PFSK-1 (cell line): Measurements from ENCODE around the gene CSNK1G2.

ENCODE experiments used
- FOXP2 ChIP-seq: optimal IDR thresholded peaks from 2 replicates; pipeline ENCODE3; 2011; ENCODE audit warnings: borderline replicate concordance, control low read depth, inconsistent platforms; ENCODE audit not compliant: insufficient read depth; ENCODE audit errors: extremely low read length, extremely low read depth
- POLR2AphosphoS5 ChIP-seq: IDR thresholded peaks from 2 replicates; pipeline ENCODE4 v1.6.1; 2012; ENCODE audit warnings: low read depth, mild to moderate bottlenecking, control low read depth, low read length, moderate library complexity
- SIN3A ChIP-seq: IDR thresholded peaks from 2 replicates; pipeline ENCODE4 v1.6.1; 2012; ENCODE audit warnings: mild to moderate bottlenecking, low read length, moderate library complexity, borderline replicate concordance; ENCODE audit not compliant: insufficient read depth
- TAF1 ChIP-seq: IDR thresholded peaks from 2 replicates; pipeline ENCODE4 v1.6.1; 2012; ENCODE audit warnings: low read length, control low read depth, borderline replicate concordance; ENCODE audit not compliant: insufficient read depth
- TF ChIP-seq, protein P1 (sequence below), 2 experiments: IDR thresholded peaks; 2 replicates each; pipeline versions ENCODE4 v1.6.1 to v1.8.0; 2011 to 2012; ENCODE audit warnings: low read depth in 2 of 2, low read length in 2 of 2, control low read depth in 1 of 2, inconsistent platforms in 1 of 2, mild to moderate bottlenecking in 1 of 2, moderate library complexity in 1 of 2; ENCODE audit not compliant: insufficient read depth in 1 of 2

Gene CSNK1G2

GRCh38 chr19:1974381-1975161 lies 33.6 kb downstream of the CSNK1G2 start:
- TF ChIP-seq FOXP2, result no peak
- no peak for TF ChIP-seq SIN3A
- no peak for TF ChIP-seq POLR2AphosphoS5
- no peak for TF ChIP-seq TAF1
- TF ChIP-seq, protein P1, sequence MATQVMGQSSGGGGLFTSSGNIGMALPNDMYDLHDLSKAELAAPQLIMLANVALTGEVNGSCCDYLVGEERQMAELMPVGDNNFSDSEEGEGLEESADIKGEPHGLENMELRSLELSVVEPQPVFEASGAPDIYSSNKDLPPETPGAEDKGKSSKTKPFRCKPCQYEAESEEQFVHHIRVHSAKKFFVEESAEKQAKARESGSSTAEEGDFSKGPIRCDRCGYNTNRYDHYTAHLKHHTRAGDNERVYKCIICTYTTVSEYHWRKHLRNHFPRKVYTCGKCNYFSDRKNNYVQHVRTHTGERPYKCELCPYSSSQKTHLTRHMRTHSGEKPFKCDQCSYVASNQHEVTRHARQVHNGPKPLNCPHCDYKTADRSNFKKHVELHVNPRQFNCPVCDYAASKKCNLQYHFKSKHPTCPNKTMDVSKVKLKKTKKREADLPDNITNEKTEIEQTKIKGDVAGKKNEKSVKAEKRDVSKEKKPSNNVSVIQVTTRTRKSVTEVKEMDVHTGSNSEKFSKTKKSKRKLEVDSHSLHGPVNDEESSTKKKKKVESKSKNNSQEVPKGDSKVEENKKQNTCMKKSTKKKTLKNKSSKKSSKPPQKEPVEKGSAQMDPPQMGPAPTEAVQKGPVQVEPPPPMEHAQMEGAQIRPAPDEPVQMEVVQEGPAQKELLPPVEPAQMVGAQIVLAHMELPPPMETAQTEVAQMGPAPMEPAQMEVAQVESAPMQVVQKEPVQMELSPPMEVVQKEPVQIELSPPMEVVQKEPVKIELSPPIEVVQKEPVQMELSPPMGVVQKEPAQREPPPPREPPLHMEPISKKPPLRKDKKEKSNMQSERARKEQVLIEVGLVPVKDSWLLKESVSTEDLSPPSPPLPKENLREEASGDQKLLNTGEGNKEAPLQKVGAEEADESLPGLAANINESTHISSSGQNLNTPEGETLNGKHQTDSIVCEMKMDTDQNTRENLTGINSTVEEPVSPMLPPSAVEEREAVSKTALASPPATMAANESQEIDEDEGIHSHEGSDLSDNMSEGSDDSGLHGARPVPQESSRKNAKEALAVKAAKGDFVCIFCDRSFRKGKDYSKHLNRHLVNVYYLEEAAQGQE (IDR thresholded peaks at IDR 0.05; ENCODE audit: insufficient read depth in 1 of 2, low read depth in 2 of 2, low read length in 2 of 2), result no peak

DNA sequence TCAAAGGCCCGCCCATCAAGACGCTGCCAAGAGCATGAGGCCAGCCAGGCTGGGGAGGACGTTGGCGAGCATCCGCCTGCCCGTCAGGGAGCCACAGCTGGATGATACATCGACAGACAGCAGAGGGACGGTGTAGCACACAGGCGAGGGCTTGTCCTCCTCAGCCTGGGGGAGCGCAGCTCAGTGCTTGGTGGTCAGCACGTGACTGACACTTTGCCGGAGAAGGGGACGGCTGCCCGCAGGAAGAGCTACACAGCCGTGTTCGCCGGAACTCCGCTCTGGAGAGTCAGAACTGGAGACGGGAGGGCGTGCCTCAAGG lies 34.1 kb downstream of the CSNK1G2 start:
- TF ChIP-seq, protein P1 (IDR thresholded peaks at IDR 0.05; ENCODE audit: insufficient read depth in 1 of 2, low read depth in 2 of 2, low read length in 2 of 2), result no peak
- TF ChIP-seq FOXP2 (no peak), POLR2AphosphoS5 (no peak), SIN3A (no peak), TAF1 (no peak)

DNA sequence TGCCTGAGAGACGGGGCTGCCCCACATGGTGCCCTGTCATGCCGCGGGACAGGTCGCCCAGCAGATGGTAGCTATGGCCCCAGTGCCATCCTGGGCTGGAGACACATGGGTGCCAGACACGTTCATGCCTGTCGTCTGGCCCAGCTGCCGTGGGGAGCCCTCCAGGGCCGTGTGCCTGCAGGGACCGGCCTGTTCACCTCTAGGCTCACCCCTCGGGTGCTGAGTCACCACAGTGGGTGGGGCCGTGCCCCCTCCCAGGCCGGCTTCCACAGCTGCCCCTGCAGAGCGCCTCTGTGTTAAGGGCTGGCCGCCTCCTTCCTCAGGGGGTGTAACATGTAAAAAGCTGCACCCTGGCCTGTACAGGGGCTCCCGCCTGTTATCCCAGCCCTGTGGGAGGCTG lies 36.1 kb downstream of the CSNK1G2 start:
- TF ChIP-seq SIN3A, result no peak
- TF ChIP-seq, protein P1 (IDR thresholded peaks at IDR 0.05; ENCODE audit: insufficient read depth in 1 of 2, low read depth in 2 of 2, low read length in 2 of 2), result no peak
- no peak for TF ChIP-seq TAF1
- TF ChIP-seq FOXP2, result no peak
- TF ChIP-seq POLR2AphosphoS5, result no peak

DNA sequence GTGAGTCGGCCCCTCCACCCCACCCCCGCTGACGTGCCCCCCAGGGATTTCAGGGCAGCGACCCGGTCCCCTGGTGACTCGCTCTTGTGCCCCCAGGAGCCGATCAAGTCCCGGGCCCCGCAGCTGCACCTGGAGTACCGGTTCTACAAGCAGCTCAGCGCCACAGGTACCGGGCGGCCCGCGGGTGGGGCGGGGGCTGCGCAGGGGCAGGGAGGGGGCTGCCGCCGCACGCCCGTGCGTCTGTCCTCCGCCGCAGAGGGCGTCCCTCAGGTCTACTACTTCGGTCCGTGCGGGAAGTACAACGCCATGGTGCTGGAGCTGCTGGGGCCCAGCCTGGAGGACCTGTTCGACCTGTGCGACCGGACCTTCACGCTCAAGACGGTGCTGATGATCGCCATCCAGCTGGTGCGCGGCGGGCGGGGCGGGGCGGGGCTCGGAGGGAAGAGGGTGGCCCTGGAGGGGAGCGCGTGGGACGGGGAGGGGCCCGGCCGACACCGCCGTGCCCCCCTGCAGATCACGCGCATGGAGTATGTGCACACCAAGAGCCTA lies 37.4 kb downstream of the CSNK1G2 start:
- TF ChIP-seq POLR2AphosphoS5 (no peak), FOXP2 (no peak), TAF1 (no peak), SIN3A (no peak)
- TF ChIP-seq, protein P1 (IDR thresholded peaks at IDR 0.05; ENCODE audit: insufficient read depth in 1 of 2, low read depth in 2 of 2, low read length in 2 of 2), result no peak
